GM11168 (cell line): Measurements from ENCODE around the gene PRR20G.

Source experiments
- in situ Hi-C: fragments of 300-500 bp; cut with MboI; formaldehyde crosslinking; loops from one replicate; pipeline ENCODE4 v1.12.0; 2022; ENCODE audit warnings: low sequenced_read_pairs; ENCODE audit not compliant: unreplicated experiment

The PRR20G gene

DNA sequence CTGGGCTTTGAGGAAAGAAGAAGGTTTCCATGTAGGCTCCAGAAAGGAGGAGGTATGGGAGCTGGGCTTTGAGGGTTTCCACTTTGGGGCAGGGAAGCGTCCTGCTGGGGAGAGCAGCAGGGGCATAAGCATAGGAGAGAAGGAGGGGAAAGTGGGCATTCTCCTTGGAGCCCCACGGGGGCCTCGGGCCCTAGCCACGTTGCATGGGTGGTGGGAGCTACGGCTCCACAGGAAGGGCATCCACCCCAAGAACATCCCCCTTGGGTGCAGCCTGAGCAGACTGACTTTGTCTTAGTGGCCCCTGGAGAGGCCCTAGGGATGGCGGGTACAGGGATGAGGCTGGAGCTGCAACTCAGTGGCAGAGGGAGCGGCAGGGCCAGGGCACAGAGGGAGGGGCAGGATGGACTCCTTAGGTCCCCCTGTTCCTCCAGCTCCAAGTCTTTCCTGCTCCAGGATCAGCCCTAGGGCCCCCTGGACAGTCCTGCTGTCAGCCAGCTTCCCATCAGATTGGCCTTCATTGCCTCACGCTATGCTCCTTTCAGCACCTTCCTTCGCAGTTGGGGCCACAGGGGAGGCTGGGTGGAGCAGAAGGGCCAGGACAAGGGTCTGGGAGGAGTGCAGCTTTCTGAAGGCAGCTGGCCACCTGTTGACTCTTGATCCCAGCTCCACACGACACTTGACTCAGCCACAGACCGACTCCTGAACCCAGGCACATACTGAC lies 22.9 kb downstream of the PRR20G start:
- in situ Hi-C loops = no loop called here

DNA sequence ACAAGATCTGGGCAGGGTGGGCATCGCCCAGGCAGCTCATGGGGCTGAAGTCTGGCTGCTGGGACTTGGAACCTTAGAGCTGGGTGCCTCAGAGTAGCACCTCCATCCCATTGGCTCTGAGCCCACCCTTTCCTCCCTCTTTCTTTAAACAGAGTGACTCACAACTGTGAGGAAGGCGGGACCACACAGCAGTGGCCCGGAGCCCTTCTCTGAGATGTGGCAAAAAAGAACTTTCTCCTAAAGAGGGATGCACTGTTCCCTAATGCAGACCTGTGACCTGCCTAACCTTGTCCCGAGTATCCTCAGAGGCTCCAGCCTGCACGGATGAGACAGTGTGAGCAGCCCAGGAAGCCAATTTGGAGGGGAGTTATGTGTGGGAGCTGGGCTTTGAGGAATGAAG lies 23.6 kb downstream of the PRR20G start:
- in situ Hi-C loops = no loop called here

DNA sequence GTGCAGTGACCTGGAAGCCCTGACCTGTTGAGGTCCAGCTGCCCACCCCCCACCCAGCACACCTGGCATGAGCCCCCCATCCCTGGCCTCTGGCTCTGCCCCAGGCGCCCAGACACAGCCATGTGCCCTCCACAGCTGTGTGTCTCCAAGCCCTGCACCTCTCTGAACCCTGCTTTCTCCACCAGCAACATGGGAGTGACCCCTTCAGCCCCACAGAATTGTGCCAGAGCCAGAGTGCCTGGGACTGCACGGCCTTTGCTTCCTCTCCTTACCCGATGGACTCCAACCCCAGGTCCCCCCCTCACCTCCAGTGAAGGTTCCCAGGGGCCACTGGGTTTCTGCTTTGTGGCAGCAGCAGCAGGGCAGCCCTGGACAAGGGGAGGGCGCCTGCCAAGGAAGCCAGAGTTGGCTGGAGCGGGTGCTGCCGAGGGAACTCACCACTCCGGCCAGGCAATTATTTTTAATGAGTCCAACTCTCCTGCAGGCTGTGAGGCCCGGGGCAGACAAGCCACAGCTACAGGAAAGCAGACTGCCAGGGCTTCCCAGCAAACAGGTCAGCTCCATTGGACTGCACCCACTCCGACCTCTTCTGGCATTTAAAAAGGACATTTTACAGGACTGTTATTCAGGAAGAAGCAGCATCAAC lies 24.1 kb downstream of the PRR20G start:
- in situ Hi-C loops = no loop called here

DNA sequence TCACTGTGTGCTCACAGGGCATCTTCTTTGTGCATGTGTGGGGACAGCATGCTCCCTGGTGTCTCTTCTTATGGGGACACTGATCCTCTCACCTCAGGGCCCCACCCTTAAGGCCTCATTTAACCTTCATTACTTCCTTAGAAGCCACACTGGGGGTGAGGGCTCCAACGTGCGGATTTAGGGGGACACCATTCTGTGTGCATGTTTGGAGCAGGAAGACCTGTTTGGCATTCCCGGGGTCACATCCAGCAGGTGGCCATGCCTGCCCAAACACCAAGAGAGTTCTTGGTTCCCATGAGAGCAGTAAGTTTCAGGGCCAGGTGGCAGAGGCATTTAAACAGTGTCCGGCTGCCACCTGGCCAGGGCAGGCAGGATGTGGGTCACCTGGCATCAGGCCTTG lies 24.8 kb downstream of the PRR20G start:
- in situ Hi-C loops = no loop called here

DNA sequence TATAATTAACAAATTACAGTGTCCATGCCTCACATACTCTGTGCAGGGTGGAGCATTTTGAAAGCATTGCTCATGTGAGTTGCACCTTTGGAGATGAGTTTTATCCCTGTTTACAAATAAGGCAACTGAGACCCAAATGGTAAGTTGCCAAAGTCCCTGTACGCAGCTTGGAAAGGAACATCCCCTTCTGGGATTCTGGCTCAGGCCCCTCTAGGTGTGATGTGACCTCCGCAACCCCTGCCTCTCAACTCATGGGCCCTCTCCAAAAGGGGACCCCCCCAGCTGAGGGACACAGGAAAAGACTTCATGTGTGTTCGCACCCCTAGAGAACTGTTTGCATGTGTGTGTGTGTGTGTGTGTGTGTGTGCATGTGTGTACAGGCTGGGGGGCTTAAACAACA lies 25.3 kb downstream of the PRR20G start:
- in situ Hi-C loops = no loop called here

DNA sequence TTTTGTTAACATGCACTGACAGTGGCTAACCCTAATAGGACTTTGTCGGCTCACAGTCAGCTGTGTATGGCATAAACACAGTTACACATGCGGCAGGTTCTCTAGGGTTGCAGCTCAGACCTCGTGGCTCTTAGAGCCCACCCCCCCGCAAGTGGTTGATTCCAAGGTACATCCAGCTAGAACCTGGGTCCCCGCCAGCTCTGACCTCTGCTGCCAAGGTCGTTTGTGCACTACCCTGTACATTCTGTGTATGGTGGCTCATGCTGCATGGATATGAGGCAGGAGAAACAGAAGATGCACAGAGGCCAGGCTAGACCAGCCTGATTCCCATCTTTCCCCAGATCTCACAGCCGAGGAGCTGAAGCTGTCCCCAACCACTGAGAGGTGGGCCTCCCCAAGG lies 25.9 kb downstream of the PRR20G start:
- in situ Hi-C loops = no loop called here

DNA sequence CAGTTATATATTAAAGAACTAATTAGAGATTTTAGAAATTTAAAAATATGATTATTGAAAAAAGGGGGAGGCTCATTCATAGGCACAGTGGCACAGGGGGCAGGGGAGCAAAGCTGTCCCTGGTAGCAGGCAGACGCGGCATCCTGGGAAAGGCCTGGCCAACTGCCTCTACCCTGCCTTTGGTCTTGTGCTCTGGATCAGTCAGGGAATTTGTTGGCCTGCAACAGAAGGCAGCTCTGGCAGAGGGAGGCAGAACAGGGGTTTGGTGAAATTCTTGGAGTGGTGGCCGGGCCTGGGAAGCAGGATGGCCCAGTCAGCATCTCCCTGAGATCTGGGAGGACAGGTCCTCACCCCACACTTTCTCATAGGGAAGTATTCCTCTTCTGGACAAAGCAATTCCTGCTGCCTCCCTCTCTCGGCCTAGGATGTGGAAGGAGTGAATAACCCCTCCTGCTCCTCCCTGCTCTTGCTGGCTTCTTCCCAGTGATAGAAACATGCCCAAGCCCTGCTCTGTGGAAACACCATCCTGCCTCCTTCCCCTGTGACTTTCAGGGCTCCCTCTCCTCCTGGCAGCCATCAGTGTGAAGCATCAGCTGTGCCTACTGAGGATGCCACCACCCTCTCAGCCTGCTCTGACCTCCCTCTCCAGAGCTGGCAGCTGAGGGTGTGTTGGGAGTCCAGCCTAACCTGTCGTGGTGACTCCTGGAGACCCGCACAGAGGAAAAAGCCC lies 26.9 kb downstream of the PRR20G start:
- in situ Hi-C loops = no loop called here

DNA sequence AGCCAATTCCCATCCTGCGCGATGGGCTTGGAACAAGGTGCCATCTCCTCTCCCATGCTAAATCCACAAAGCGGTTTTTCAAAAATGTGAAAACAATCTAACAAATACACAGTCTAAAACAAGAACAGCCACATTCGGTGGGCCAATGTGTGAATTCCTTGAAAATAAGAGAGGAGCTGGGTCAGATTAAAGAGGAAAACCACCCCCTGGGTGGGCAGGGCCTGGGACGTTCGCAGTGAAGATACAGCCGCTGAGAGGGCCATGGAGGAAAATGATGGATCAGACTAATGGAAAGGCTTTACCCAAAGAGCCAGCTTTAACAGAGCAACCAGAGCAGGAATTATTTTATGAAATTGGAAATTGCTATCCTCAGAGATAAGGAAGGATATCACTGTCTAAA lies 27.4 kb downstream of the PRR20G start:
- in situ Hi-C loops = no loop called here

DNA sequence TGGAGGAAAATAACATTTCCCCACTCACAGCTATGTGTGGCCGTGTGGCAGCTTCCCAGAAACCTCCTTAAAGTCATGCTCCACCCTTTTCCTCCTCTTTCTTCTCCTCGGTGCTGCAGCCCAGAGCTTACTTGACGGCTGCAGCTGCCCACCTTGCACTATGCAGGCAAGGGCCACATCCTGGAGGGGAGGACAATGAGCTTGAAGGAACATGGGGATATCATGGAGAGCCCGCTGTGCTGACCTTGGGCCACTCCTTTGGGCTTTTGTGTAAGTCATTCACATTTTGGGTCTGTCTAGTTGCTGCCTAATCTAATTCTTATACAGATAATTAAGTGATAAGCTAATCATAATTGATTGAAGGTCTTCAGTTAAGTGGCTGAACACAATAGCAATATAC lies 28.0 kb downstream of the PRR20G start:
- in situ Hi-C loops = no loop called here

DNA sequence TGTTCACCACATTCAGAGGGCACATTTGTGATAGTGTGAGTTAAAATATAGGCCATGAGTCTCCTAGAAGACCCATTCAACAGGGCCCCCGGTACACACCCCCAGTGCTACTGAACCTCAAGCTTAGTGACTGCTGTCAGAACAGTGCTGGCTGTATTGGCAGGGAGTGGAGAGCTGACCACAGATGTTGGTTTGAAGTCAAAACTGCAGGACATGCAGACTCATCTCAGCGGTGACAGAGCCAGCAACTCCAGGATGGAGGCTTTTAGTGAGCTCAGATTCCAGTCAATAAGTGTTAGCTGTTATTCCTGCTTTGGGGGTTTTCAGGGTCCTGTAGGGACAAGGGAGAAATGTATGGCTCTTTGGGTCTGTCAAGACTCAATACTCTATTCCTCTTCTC lies 29.1 kb downstream of the PRR20G start:
- in situ Hi-C loops = no loop called here

DNA sequence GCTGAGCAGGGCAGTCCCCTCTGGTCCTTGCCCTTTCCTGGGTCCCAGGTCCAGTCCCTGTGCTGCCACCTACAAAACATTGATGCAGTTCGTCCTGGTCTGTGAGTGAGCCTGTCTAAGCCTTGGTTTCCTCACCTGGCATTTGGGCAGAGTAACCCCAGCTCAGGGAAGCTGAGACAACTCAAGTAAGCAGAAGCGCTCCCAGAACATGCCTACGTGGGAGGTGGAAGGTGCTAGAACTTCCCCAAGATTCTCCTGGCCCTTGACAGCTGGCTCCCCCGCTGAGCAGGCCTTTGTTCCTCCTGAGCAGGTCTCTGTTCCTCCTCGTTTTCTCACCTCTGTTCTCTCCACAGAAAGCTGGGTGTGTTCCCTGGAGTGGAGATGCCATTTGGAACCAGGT lies 30.5 kb downstream of the PRR20G start:
- in situ Hi-C loops = no loop called here

DNA sequence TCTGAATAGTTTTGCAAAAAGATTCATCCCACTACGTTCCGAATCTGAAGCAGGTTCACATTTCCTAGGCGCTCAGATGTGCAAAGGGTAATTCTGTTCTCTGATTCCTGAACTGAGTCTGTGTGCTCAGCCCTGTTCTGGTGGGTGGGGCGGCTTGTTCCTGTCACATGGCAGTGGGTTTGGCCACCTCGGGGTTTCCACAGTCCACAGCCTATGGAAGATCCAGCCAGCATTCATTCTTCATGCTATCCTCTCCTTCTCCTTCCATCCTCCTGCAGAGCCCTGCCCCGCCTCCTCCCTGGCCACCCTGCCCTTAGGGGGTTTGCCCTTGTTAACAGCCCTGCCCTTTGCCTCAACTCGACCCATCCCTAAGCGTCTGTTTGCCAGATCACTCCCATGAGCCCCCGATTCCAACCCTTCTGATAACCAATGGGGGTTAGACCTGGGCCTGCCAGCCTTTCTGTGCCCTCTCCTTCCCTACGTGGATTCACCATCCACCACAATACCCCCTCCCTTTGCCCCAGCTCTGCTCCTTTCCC lies 31.0 kb downstream of the PRR20G start:
- in situ Hi-C loops = no loop called here

DNA sequence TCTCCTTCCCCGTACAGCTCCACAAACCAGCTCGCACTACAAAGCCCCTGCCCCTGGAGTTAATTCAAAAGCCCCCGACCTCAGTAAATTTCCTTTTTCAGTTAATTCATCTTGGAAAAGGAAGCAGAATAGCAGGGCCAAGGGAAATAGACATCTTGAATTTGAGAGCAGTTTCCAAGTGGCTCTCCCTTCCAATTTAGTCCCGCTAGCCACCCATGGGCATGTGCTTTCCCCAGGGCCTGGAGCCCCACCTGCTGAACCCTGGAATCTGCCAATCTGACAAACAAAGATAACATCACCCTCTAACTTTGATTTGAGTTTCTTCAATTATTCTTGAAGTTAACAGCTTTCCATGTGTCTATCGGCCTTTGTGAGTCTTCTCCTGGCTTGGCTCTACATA lies 31.7 kb downstream of the PRR20G start:
- in situ Hi-C loops = no loop called here

DNA sequence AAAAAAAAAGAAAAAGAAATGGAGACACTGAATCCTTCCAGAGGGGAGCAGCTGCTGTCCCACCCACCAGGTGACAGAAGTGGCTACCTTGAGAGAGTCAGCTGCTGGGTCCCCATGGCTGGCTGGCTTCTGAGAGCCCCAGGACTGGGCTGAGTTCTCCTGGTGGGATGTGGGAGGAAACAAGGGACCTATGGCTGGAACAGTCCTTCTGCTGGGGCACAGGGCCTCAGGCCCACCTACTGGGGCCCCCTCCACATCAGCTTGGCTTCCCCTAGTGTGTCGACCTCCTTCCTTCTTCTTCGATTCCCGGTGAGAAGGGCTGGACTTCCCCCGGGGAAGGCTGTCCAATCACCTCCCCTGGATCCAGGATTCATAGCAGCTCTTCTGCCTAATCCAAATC lies 32.3 kb downstream of the PRR20G start:
- in situ Hi-C loops = no loop called here

DNA sequence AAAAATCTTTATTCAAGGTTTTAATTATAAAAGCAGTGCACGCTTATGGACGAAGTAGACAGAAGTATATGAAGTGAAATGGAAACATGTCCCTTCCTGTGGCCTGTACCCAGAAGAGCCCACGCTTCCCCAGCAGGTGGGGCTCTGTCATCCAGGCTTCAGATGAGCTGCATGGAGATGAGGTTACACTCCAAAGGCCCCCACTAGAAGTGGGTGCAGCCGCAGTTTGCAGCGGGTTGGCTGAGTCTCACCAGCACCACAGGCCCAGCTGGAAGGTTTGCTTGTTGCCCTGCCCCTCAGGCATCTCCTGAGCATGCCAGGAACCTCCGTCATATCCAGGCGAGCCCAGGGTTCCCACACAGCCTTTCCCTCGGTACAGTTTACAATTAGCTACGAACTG lies 33.1 kb downstream of the PRR20G start:
- in situ Hi-C loops = no loop called here

DNA sequence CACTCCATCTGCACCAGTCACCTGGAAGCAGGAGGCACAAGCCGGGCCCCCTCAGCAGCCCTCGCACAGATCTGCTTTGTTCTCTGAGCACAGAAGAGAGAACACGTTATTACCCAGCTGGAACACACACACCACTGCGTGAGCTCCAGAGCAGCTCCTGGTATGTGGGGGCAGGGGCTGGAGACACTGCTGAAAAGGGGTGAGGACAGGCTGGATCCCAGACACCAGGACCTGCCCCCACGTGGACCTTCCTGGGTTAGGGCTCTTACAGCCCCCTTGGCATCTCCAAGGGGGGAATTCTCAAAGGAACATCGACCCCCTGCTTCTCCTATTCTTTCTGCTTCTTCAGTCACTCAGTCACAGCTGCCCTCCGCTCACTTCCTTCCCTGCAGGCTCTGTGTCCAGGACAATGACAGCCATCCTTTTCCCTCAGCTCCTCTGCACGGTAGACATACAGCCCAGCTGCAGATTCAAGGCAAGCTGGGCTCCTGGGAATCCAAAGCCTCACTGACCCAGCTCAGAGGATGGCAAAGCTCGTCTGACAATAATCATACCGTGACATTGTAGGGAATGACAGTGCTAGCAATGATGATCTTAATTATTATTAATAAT lies 33.7 kb downstream of the PRR20G start:
- in situ Hi-C loops = no loop called here

DNA sequence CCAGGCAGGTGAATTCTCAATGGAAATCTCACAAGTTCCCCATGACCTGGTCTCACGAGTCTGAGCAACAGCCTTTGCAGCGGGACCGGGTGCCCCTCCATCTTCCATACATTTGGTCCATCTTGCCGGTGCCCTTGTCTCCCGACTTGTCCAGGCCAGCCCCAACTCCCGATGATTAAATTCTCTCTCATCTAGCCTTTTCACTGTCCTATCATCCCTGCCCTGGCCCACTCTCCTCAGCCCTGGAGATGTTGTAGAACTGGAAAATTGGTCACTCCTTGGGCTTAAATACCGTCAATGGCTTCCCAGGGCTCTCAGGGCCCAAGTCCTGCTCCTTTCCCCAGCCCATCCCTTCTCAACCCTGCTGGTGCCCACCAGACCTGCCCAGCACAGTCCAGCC lies 34.4 kb downstream of the PRR20G start:
- in situ Hi-C loops = no loop called here

DNA sequence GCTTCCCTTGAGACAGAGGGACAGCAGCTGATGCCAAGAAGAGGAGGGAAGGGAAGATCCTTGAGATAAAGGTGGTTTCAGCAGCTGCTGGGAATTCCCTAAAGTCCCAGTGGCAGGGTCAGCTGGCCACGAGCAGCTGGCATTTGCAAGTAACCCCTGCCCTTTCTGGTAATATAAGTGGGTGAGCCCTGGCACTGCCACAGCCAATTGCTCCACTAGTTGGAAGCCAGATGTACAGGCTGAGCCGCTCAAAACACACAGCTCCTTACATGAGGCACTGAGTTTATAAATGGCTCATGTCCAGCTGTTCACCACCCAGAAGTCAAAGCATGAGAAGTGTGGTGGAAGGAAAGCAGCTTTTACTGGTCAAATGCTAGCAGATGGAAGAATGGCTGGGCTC lies 35.4 kb downstream of the PRR20G start:
- in situ Hi-C loops = no loop called here

DNA sequence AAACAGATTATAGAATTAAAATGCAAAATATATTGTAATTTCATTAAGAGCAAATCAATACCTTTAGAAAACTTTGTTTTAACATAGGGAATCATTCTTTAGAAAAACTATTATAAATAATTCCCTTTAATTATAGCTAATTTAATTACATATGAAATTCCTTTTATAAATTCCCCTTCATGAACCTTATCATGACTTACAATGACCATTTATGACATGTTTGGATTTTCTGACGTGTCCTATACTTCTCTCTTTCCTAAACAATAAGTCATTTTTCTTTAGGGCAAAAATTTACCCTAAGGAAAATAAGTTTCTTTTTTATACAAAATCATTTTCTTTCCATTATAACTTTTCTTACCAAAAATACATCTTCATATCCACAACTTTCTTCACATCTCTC lies 37.8 kb downstream of the PRR20G start:
- in situ Hi-C loops = no loop called here

DNA sequence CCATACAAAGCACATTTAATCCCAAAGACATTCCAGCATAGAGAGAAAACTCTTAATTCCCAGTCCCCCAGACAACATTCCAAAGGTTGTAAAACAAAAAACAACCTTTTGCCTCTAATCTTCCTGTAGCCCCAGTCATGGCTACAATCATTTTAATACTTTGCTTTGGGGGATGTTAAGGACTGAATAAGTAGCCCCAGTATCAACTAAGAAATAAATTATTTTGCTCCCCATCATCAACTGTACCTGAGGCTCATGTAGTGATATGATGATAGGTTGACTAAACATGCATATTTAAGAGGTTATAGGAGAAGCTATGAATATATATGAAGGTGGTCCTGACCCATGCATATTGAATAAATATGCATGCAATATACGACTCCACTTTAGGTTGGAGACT lies 40.6 kb downstream of the PRR20G start:
- in situ Hi-C loops = no loop called here

DNA sequence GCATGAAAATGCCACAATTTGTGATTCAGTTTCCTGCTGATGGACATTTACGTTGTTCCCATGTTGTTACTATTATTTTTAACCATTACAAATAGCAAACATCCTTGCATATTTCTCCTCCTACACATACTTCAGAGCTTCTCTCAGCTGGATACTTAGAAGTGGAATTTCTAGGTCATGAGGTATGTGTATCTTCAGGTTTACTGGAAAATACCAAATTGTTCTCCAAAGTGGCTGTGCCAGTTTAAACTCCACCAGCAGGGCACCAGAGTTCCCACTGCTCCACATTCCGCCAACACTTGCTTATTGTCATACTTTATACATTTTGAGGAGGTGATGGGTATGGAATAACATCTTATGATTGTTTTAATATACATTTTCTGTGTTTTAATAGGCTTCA lies 49.2 kb downstream of the PRR20G start:
- in situ Hi-C loops = no loop called here
